Activated CD4-positive, alpha-beta T cell treated with anti-CD3 and anti-CD28 coated beads for 36 hours (primary cell): Measurements from ENCODE around the gene NFS1. TPM values are rescaled to one million over a fixed set of nuclear protein-coding genes. Genes with fewer than 3 reads are reported as not detected.
"Not testable (repeated sequence)": the region's sequence is repeated elsewhere in the genome, so short reads cannot be mapped to it uniquely, and the experiment has no call there.

Experiments
- ATAC-seq: fragments of 200-7000 bp; cut with Tn5 transposase; one replicate; pipeline ENCODE4 v1.10.0; 2021; ENCODE audit warnings: mild to moderate bottlenecking, moderate library complexity
- CTCF ChIA-PET: fragments of 350-600 bp; sonication (Branson Sonifier 250); formaldehyde crosslinking; loops from one replicate; lab custom pipeline; 2021; ENCODE audit warnings: antibody characterized with exemption; lab: Charles Lee
- POLR2A ChIA-PET: fragments of 350-600 bp; sonication (Branson Sonifier 250); formaldehyde crosslinking; loops from one replicate; lab custom pipeline; 2021; ENCODE audit warnings: antibody characterized with exemption, inconsistent platforms; lab: Charles Lee
- DNase-seq: peaks from one replicate; pipeline ENCODE4 v3.0.0-alpha.2; 2020
- H3K27ac Mint-ChIP-seq: one replicate; pipeline ENCODE4 v1.8.0; 2021; ENCODE audit warnings: mixed read lengths
- H3K27me3 Mint-ChIP-seq: one replicate; pipeline ENCODE4 v1.8.0; 2021; ENCODE audit warnings: mixed read lengths
- H3K36me3 Mint-ChIP-seq: one replicate; pipeline ENCODE4 v1.8.0; 2021; ENCODE audit warnings: low read depth, mixed read lengths
- H3K4me1 Mint-ChIP-seq: one replicate; pipeline ENCODE4 v1.8.0; 2021; ENCODE audit warnings: mixed read lengths
- H3K4me3 Mint-ChIP-seq: one replicate; pipeline ENCODE4 v1.8.0; 2021; ENCODE audit warnings: mild to moderate bottlenecking, moderate library complexity, mixed read lengths
- H3K9me3 Mint-ChIP-seq: one replicate; pipeline ENCODE4 v1.8.0; 2021; ENCODE audit warnings: low read depth, mixed read lengths
- intact Hi-C, 2 experiments: fragments of 100-400 bp; cut with DNase I in 1 of 2; cut with micrococcal nuclease in 1 of 2; formaldehyde crosslinking; loops; one replicate each; pipeline versions ENCODE4 v1.14.2 to v1.15.1; 2022 to 2024; cut with DNase I, micrococcal nuclease
- total RNA-seq, 2 experiments: library from RNA; stranded (reverse); gene quantifications; one replicate each; pipeline ENCODE4 v1.2.3, GENCODE V29; 2021

The NFS1 gene
- total RNA-seq, 2 experiments from 2014 or later, result 43.2 to 44.6 TPM

DNA sequence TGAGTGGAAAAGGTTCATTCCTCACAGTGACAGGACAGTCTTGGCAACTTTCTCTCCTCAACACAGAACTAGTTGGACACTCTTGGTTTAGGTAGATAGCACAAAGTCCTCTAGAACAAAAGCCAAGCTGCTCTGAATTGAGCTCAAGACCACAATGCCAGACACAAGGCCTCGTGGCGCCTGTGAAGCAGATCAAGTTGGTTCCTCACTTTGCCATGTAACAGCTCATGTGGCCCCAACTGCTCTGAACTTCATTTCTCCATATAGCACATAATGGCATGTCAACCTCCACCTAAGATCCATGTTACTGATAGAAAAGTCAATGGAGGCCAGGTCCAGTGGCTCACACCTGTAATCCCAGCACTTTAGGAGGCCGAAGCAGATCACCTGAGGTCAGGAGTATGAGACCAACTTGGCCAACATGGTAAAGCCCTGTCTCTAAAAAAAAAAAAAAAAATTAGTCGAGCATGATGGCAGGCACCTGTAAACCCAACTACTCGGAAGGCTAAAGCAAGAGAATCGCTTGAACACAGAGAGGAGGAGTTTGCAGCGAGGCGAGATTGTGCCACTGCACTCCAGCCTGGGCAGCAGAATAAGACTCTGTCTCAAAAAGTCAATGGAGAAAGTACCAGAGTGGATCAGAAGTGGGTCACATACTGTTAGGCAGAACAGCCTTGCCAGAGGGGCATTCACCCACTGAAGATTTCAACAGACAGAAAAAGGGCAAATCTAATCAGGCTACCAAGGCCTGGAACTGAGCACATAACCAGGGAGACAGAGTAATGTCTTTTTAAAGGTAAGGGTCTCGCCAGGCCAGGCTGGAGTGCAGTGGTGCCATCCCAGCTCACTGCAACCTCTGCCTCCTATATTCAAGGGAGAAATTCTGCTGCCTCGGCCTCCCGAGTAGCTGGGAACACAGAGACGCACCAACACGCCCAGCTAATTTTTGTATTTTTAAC lies 21.3 kb upstream of the NFS1 start:
- peak overlapping the region; percentile 10 for H3K27ac Mint-ChIP-seq
- peaks cover 75% of the 10 kb centered on the region for H3K36me3 Mint-ChIP-seq
- POLR2A ChIA-PET, result interaction anchor here (0.6 to 1.8 kb wide), 9 partner anchors 9 to 698 kb away, joined by 3 to 16 read pairs (median 5); partner anchors contain the start of genes CPNE1, RBM12 and RBM39
- DNase-seq (no peak), ATAC-seq (no peak)
- peaks cover 44% of the 10 kb centered on the region for H3K4me1 Mint-ChIP-seq
- no peaks in the 10 kb centered on the region for H3K27me3 Mint-ChIP-seq
- no peaks in the 10 kb centered on the region for H3K9me3 Mint-ChIP-seq
- H3K4me3 Mint-ChIP-seq, result no peak overlapping the region
- intact Hi-C loops, result loop anchor here in 1 of 2 experiments (2.0 kb wide), 1 partner anchor 14 kb away; no protein-coding TSS in a partner anchor
- CTCF ChIA-PET, result interaction anchor here (0.6 to 1.6 kb wide), 4 partner anchors 10 to 17 kb away, joined by 3 to 4 read pairs (median 4); no protein-coding TSS in a partner anchor

- Mint-ChIP-seq H3K27ac (no peak overlapping the region), H3K36me3 (peaks cover 72% of the 10 kb centered on the region), H3K27me3 (no peaks in the 10 kb centered on the region), H3K4me3 (no peak overlapping the region), H3K4me1 (peaks cover 41% of the 10 kb centered on the region), H3K9me3 (no peaks in the 10 kb centered on the region)
- intact Hi-C loops, result loop anchor here in 1 of 2 experiments (2.0 kb wide), 1 partner anchor 15 kb away; no protein-coding TSS in a partner anchor
- CTCF ChIA-PET, result interaction anchor here (1.1 to 1.6 kb wide), 4 partner anchors 8 to 16 kb away, joined by 3 to 6 read pairs (median 4); no protein-coding TSS in a partner anchor
- DNase-seq, result no peak
- ATAC-seq, result no peak
- POLR2A ChIA-PET, result interaction anchor here (0.6 to 1.8 kb wide), 9 partner anchors 9 to 699 kb away, joined by 3 to 16 read pairs (median 5); partner anchors contain the start of genes CPNE1, RBM12 and RBM39
These were observed 20.6 kb upstream of the NFS1 start for GRCh38 chr20:35719717-35720116.

GRCh38 chr20:35718972-35719635 lies 20.0 kb upstream of the NFS1 start:
- Mint-ChIP-seq H3K27ac (no peak overlapping the region), H3K27me3 (no peaks in the 10 kb centered on the region), H3K4me1 (peaks cover 42% of the 10 kb centered on the region), H3K4me3 (no peak overlapping the region), H3K36me3 (peaks cover 70% of the 10 kb centered on the region), H3K9me3 (no peaks in the 10 kb centered on the region)
- ATAC-seq (no peak), DNase-seq (no peak)
- ChIA-PET POLR2A (interaction anchor here (0.7 to 1.7 kb wide), 10 partner anchors 9 to 175 kb away, joined by 3 to 16 read pairs (median 5); partner anchors contain the start of gene RBM39), CTCF (interaction anchor here (1.2 to 1.6 kb wide), 3 partner anchors 9 to 16 kb away, joined by 4 to 6 read pairs (median 4); no protein-coding TSS in a partner anchor)
- intact Hi-C loops, result no loop called here

- H3K4me3 Mint-ChIP-seq, H3K27ac Mint-ChIP-seq, DNase-seq, H3K27me3 Mint-ChIP-seq, intact Hi-C loops, H3K9me3 Mint-ChIP-seq, ATAC-seq: not testable (repeated sequence)
- H3K36me3 Mint-ChIP-seq, result peaks cover 67% of the 10 kb centered on the region
- H3K4me1 Mint-ChIP-seq, result peaks cover 45% of the 10 kb centered on the region
- ChIA-PET CTCF (interaction anchor here (1.4 to 1.6 kb wide), 2 partner anchors 9 to 17 kb away, joined by 4 to 6 read pairs; no protein-coding TSS in a partner anchor), POLR2A (interaction anchor here (0.7 to 1.6 kb wide), 7 partner anchors 9 to 176 kb away, joined by 3 to 11 read pairs (median 5); partner anchors contain the start of gene RBM39)
These were observed 19.2 kb upstream of the NFS1 start for GRCh38 chr20:35718321-35718720.

GRCh38 chr20:35716330-35716729 lies 17.2 kb upstream of the NFS1 start:
- Mint-ChIP-seq H3K9me3 (no peaks in the 10 kb centered on the region), H3K27me3 (no peaks in the 10 kb centered on the region), H3K4me1 (peaks cover 46% of the 10 kb centered on the region), H3K27ac (no peak overlapping the region), H3K4me3 (no peak overlapping the region), H3K36me3 (peaks cover 65% of the 10 kb centered on the region)
- CTCF ChIA-PET, result no interaction called here
- DNase-seq, result no peak
- POLR2A ChIA-PET, result interaction anchor here (0.9 kb wide), 1 partner anchor 18 kb away, joined by 3 read pairs; no protein-coding TSS in a partner anchor
- ATAC-seq, result no peak
- intact Hi-C loops, result no loop called here

- Mint-ChIP-seq H3K27me3 (no peaks in the 10 kb centered on the region), H3K27ac (no peak overlapping the region), H3K36me3 (peaks cover 67% of the 10 kb centered on the region), H3K4me3 (no peak overlapping the region), H3K4me1 (peaks cover 52% of the 10 kb centered on the region), H3K9me3 (no peaks in the 10 kb centered on the region)
- no peak for DNase-seq
- POLR2A ChIA-PET, result interaction anchor here (0.9 to 1.6 kb wide), 3 partner anchors 8 to 27 kb away, joined by 3 to 5 read pairs (median 4); partner anchors contain the start of gene RBM39
- intact Hi-C loops, result no loop called here
- CTCF ChIA-PET, result interaction anchor here (1.5 to 1.9 kb wide), 2 partner anchors 13 to 16 kb away, joined by 5 read pairs; no protein-coding TSS in a partner anchor
- no peak for ATAC-seq
These were observed 16.5 kb upstream of the NFS1 start for GRCh38 chr20:35715652-35716051.

- ATAC-seq (no peak), DNase-seq (no peak)
- ChIA-PET CTCF (interaction anchor here (0.6 to 1.9 kb wide), 4 partner anchors 18 to 183 kb away, joined by 3 to 6 read pairs (median 4); no protein-coding TSS in a partner anchor), POLR2A (interaction anchor here (0.7 to 1.6 kb wide), 3 partner anchors 10 to 28 kb away, joined by 3 to 5 read pairs (median 4); partner anchors contain the start of gene RBM39)
- Mint-ChIP-seq H3K27ac (peak overlapping the region; percentile 67), H3K4me1 (peaks cover 51% of the 10 kb centered on the region), H3K9me3 (no peaks in the 10 kb centered on the region), H3K36me3 (peaks cover 67% of the 10 kb centered on the region), H3K4me3 (no peak overlapping the region), H3K27me3 (no peaks in the 10 kb centered on the region)
- intact Hi-C loops, result no loop called here
These were observed 15.0 kb upstream of the NFS1 start for GRCh38 chr20:35714127-35714526.

DNA sequence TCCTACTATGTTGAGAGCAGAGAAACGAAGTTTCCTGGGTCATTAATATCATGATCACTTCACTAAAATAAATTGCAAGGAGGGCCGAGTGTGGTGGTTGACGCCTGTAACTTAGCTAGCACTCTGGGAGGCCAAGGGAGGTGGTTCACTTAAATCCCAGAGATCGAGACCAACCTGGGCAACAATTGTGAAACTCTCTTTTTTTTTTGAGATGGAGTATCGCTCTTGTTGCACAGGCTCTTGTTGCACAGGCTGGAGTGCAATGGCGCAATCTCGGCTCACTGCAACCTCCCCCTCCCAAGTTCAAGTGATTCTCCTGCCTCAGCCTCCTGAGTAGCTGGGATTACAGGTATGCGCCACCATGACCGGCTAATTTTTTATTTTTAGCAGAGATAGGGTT lies 14.0 kb upstream of the NFS1 start:
- not testable (repeated sequence) for ATAC-seq, H3K4me3 Mint-ChIP-seq, DNase-seq, H3K27me3 Mint-ChIP-seq, H3K9me3 Mint-ChIP-seq
- ChIA-PET CTCF (interaction anchor here (0.6 kb wide), 1 partner anchor 26 kb away, joined by 4 read pairs; no protein-coding TSS in a partner anchor), POLR2A (interaction anchor here (0.6 to 1.4 kb wide), 4 partner anchors 10 to 206 kb away, joined by 3 to 4 read pairs (median 4); no protein-coding TSS in a partner anchor)
- intact Hi-C loops, result loop anchor here in 1 of 2 experiments (2.0 kb wide), 1 partner anchor 18 kb away; no protein-coding TSS in a partner anchor
- Mint-ChIP-seq H3K27ac (peak overlapping the region; percentile 51), H3K4me1 (peaks cover 49% of the 10 kb centered on the region), H3K36me3 (peaks cover 68% of the 10 kb centered on the region)

- ChIA-PET CTCF (interaction anchor here (0.7 to 1.3 kb wide), 2 partner anchors 11 to 19 kb away, joined by 3 to 6 read pairs; no protein-coding TSS in a partner anchor), POLR2A (interaction anchor here (0.6 to 1.5 kb wide), 11 partner anchors 8 to 127 kb away, joined by 3 to 11 read pairs (median 4); partner anchors contain the start of genes NFS1, RBM39 and ROMO1)
- peak; percentile 76 for ATAC-seq
- Mint-ChIP-seq H3K4me3 (peak overlapping the region; percentile 33), H3K9me3 (no peaks in the 10 kb centered on the region), H3K27me3 (no peaks in the 10 kb centered on the region), H3K27ac (peak overlapping the region; percentile 86), H3K36me3 (peaks cover 66% of the 10 kb centered on the region), H3K4me1 (peaks cover 48% of the 10 kb centered on the region)
- intact Hi-C loops, result loop anchor here in 1 of 2 experiments (2.0 kb wide), 1 partner anchor 19 kb away; no protein-coding TSS in a partner anchor
- no peak for DNase-seq
These were observed 12.5 kb upstream of the NFS1 start for GRCh38 chr20:35711588-35712209.
